Stomach smooth muscle (tissue), 2 donors: ENCODE measurements around the gene CCDC187.

Experiments used
- H3K27ac ChIP-seq: one replicate; pipeline ENCODE4 v1.7.0; 2013; ENCODE audit warnings: mild to moderate bottlenecking, low read length, inconsistent platforms
- H3K27me3 ChIP-seq, 2 donors: one replicate each; pipeline ENCODE4 v1.7.0; 2013; ENCODE audit warnings: low read length in 2 of 2; ENCODE audit not compliant: insufficient read depth in 2 of 2, control insufficient read depth in 1 of 2
- H3K36me3 ChIP-seq, 2 donors: one replicate each; pipeline ENCODE4 v1.7.0; 2013; ENCODE audit warnings: low read length in 2 of 2; ENCODE audit not compliant: control insufficient read depth in 2 of 2, insufficient read depth in 2 of 2
- H3K4me1 ChIP-seq: one replicate; pipeline ENCODE4 v1.7.0; 2013; ENCODE audit warnings: low read length; ENCODE audit not compliant: control insufficient read depth, insufficient read depth
- H3K4me3 ChIP-seq, 2 donors: one replicate each; pipeline ENCODE4 v1.7.0; 2013; ENCODE audit warnings: low read length in 2 of 2
- H3K9ac ChIP-seq, 2 donors: one replicate each; pipeline ENCODE4 v1.7.0; 2013; ENCODE audit warnings: low read length in 2 of 2, mild to moderate bottlenecking in 1 of 2
- H3K9me3 ChIP-seq, 2 donors: one replicate each; pipeline ENCODE4 v1.7.0; 2013; ENCODE audit warnings: low read length in 2 of 2; ENCODE audit not compliant: control insufficient read depth in 2 of 2
- donor health status: healthy.
- donor health status: Pancreatic carcinoma.

CCDC187 gene

GRCh38 chr9:136216541-136217244, 87.2 kb downstream of the CCDC187 start:
- H3K27me3 ChIP-seq: no peaks in the 10 kb centered on the region
- H3K9ac ChIP-seq: no peak overlapping the region
- H3K4me3 ChIP-seq: no peak overlapping the region
- peaks cover 23 to 39% of the 10 kb centered on the region in 2 donors for H3K36me3 ChIP-seq
- H3K4me1 ChIP-seq: no peaks in the 10 kb centered on the region
- no peaks in the 10 kb centered on the region for H3K9me3 ChIP-seq
- no peak overlapping the region for H3K27ac ChIP-seq

- H3K36me3 ChIP-seq: peaks cover 22 to 32% of the 10 kb centered on the region in 2 donors
- H3K4me3 ChIP-seq: no peak overlapping the region
- H3K27ac ChIP-seq: no peak overlapping the region
- no peaks in the 10 kb centered on the region for H3K9me3 ChIP-seq
- no peaks in the 10 kb centered on the region for H3K27me3 ChIP-seq
- no peaks in the 10 kb centered on the region for H3K4me1 ChIP-seq
- H3K9ac ChIP-seq: no peak overlapping the region
Measured at GRCh38 chr9:136213733-136214132, 90.2 kb downstream of the CCDC187 start.

- Histone ChIP-seq H3K9ac (no peak overlapping the region), H3K4me1 (no peaks in the 10 kb centered on the region), H3K27me3 (no peaks in the 10 kb centered on the region), H3K27ac (no peak overlapping the region), H3K36me3 (peaks cover 17 to 33% of the 10 kb centered on the region in 2 donors), H3K4me3 (no peak overlapping the region), H3K9me3 (no peaks in the 10 kb centered on the region)
Measured at GRCh38 chr9:136212345-136212950, 91.4 kb downstream of the CCDC187 start.

GRCh38 chr9:136211441-136212344, 92.2 kb downstream of the CCDC187 start:
- H3K4me3 ChIP-seq: no peak overlapping the region
- H3K4me1 ChIP-seq: no peaks in the 10 kb centered on the region
- H3K9ac ChIP-seq: no peak overlapping the region
- peaks cover 17 to 33% of the 10 kb centered on the region in 2 donors for H3K36me3 ChIP-seq
- H3K27me3 ChIP-seq: no peaks in the 10 kb centered on the region
- H3K27ac ChIP-seq: no peak overlapping the region
- H3K9me3 ChIP-seq: no peaks in the 10 kb centered on the region

GRCh38 chr9:136211006-136211405, 92.9 kb downstream of the CCDC187 start:
- no peaks in the 10 kb centered on the region for H3K9me3 ChIP-seq
- H3K4me3 ChIP-seq: no peak overlapping the region
- no peak overlapping the region for H3K27ac ChIP-seq
- no peaks in the 10 kb centered on the region for H3K4me1 ChIP-seq
- no peaks in the 10 kb centered on the region for H3K27me3 ChIP-seq
- no peak overlapping the region for H3K9ac ChIP-seq
- H3K36me3 ChIP-seq: peaks cover 12 to 29% of the 10 kb centered on the region in 2 donors

- no peak overlapping the region for H3K27ac ChIP-seq
- peaks cover 8 to 25% of the 10 kb centered on the region in 2 donors for H3K36me3 ChIP-seq
Measured at GRCh38 chr9:136210276-136210675, 93.6 kb downstream of the CCDC187 start.

GRCh38 chr9:136209786-136210185, 94.1 kb downstream of the CCDC187 start:
- Histone ChIP-seq H3K27ac (no peak overlapping the region), H3K4me3 (no peak overlapping the region), H3K9me3 (no peaks in the 10 kb centered on the region), H3K4me1 (no peaks in the 10 kb centered on the region), H3K27me3 (peaks cover 4 to 5% of the 10 kb centered on the region in 2 donors), H3K9ac (no peak overlapping the region), H3K36me3 (peaks cover 4 to 22% of the 10 kb centered on the region in 2 donors)

More at GRCh38 chr9:136210276-136210675, 93.6 kb downstream of the CCDC187 start:
- no peaks in the 10 kb centered on the region for H3K9me3 ChIP-seq
- peaks cover 1 to 5% of the 10 kb centered on the region in 2 donors for H3K27me3 ChIP-seq
- no peak overlapping the region for H3K4me3 ChIP-seq
- no peak overlapping the region for H3K9ac ChIP-seq
- no peaks in the 10 kb centered on the region for H3K4me1 ChIP-seq

- peaks cover 0 to 18% of the 10 kb centered on the region in 2 donors for H3K36me3 ChIP-seq
- H3K9ac ChIP-seq: no peak overlapping the region
- no peak overlapping the region for H3K27ac ChIP-seq
- no peaks in the 10 kb centered on the region for H3K4me1 ChIP-seq
- no peaks in the 10 kb centered on the region for H3K9me3 ChIP-seq
- peaks cover 10% of the 10 kb centered on the region in 2 donors for H3K27me3 ChIP-seq
- H3K4me3 ChIP-seq: no peak overlapping the region
Measured at GRCh38 chr9:136209232-136209631, 94.7 kb downstream of the CCDC187 start.

- Histone ChIP-seq H3K9ac (no peak overlapping the region), H3K27ac (no peak overlapping the region), H3K4me3 (no peak overlapping the region)
Measured at GRCh38 chr9:136208675-136209074, 95.2 kb downstream of the CCDC187 start.

GRCh38 chr9:136207616-136208015, 96.3 kb downstream of the CCDC187 start:
- Histone ChIP-seq H3K4me1 (no peaks in the 10 kb centered on the region), H3K36me3 (peaks cover 0 to 8% of the 10 kb centered on the region in 2 donors), H3K9me3 (no peaks in the 10 kb centered on the region), H3K27me3 (peaks cover 21 to 23% of the 10 kb centered on the region in 2 donors), H3K27ac (no peak overlapping the region), H3K9ac (no peak overlapping the region), H3K4me3 (no peak overlapping the region)

More at GRCh38 chr9:136208675-136209074, 95.2 kb downstream of the CCDC187 start:
- no peaks in the 10 kb centered on the region for H3K9me3 ChIP-seq
- H3K4me1 ChIP-seq: no peaks in the 10 kb centered on the region
- peaks cover 15 to 16% of the 10 kb centered on the region in 2 donors for H3K27me3 ChIP-seq
- H3K36me3 ChIP-seq: peaks cover 0 to 14% of the 10 kb centered on the region in 2 donors
